ENCODE data around the gene EIF2AK3.
"Not testable (repeated sequence)": the region's sequence is repeated elsewhere in the genome, so short reads cannot be mapped to it uniquely, and the experiment has no call there.

Gene EIF2AK3

GRCh38 chr2:88636026-88636425 is 8.8 kb upstream of the EIF2AK3 start:
- no peak for DNase-seq (ENCODE audit: low read depth)

DNA sequence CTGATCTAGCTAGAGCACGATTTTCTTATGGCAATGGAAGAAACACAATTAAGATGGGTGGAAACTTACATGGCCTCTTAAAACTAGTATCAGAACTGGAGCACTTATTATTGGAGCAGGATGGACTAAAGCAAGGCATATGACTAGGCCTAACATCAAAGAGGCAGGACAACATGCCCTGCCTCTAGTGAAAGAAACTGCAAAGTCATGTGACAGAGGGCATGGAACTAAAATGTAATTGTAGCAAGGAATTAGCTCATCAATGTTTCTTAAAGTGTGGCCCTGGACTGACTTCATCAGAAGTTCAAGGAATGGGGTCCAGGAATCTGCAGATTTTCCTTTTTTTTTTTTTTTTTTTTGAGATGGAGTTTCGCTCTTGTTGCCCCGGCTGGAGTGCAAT is 5.3 kb upstream of the EIF2AK3 start:
- DNase-seq (ENCODE audit: low read depth), result no peak

GRCh38 chr2:88628571-88628939 is 1.3 kb upstream of the EIF2AK3 start:
- no peak for DNase-seq (ENCODE audit: low read depth)

- peak; percentile 88 for DNase-seq (ENCODE audit: low read depth)
Measured at GRCh38 chr2:88627856-88628570, 749 bp upstream of the EIF2AK3 start.

GRCh38 chr2:88626171-88627054 is 851 bp downstream of the EIF2AK3 start:
- DNase-seq (ENCODE audit: low read depth), result no peak

- no peak for DNase-seq (ENCODE audit: low read depth)
Measured at GRCh38 chr2:88624477-88624876, 2.8 kb downstream of the EIF2AK3 start.

- not testable (repeated sequence) for DNase-seq (ENCODE audit: low read depth)
Measured at GRCh38 chr2:88623831-88624465, 3.3 kb downstream of the EIF2AK3 start.

DNA sequence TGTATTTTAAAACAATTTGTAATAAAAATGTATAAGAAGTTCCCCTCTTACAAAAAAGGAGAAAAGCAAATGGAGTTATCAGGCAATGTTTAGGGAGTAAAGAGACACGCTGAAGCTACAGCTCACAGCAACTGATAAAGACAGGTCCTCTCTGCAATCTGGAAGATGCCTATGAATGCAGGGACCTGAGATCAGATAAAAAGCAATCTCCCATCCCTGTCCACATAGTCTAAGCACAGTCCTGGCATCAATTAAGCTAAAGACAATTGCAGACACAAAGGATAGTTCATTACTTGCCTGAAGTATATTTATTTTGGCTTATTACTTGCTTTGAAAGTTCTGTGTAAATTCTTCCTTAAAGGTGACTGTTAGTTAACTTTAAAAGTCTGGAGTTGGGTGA is 5.0 kb downstream of the EIF2AK3 start:
- no peak for DNase-seq (ENCODE audit: low read depth)

DNA sequence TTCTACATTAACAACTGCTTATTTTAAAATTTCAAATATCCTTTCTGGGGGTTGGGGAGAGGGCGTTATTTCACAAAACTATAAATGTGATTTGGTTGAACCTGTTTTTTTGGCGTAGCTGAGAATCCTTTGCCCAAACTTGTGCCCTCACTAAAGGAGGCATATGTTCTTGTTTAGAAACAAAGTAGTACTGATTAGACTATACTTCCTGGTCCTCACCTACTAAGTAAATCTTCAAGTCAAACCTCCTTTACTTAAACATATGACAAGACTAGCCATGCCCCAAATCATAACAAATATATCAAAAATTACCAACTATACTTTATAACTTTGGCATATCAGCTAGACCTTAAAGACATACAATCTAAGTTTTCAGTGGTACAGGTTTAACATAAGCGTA is 5.8 kb downstream of the EIF2AK3 start:
- DNase-seq (ENCODE audit: low read depth), result no peak

- DNase-seq (ENCODE audit: low read depth), result no peak
Measured at GRCh38 chr2:88620015-88620414, 7.2 kb downstream of the EIF2AK3 start.

DNA sequence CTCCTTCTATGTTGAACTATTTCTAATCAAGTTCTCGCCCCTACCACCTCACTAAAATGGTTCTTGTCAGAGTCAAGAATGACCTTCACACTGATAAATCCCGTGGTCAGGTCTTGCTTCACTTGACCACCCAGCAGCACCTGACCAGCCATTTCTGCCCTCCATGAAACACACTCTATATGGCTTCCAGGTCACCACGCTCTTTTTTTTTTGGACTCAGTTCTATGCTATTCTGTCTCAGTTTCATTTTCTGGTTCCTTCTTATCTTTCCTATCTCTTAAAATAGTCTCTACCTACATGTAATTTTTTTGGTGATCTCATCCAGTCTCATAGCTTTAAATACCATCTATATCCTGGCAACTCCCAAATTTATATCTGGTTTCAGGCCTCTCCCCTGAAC is 11.4 kb downstream of the EIF2AK3 start:
- no peak for DNase-seq (ENCODE audit: low read depth)

DNA sequence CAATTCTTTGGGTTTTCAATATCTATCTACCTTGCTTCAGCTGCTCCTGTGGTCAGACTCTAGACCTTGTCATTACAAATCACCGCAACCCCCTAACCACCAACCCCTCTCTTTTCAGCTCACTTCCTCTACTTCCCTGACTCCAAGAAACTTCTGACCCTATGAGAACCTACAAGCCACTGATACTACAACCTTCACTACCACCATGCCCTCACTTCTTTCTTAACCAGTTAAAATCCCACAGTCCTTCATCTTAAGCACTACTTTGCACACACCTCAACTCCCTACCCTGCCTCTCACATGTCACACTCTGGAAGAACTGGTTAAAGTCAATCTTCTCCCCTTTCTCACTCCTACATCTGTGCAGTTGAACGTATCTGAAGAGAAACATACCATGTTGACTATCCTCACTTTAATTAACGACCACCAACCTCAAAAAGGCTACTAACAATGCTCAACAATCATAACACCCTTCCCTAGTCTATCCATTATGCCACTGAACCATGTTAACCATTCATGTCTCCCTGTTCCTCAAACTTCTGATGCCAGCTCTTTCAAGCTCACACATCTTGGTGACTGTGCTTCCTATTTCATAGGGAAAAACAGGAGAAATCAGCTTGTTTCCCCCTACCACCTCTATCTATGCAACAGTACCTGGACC is 12.6 kb downstream of the EIF2AK3 start:
- no peak for DNase-seq (ENCODE audit: low read depth)

- no peak for DNase-seq (ENCODE audit: low read depth)
Measured at GRCh38 chr2:88613921-88614320, 13.3 kb downstream of the EIF2AK3 start.

- DNase-seq (ENCODE audit: low read depth), result no peak
Measured at GRCh38 chr2:88608184-88608583, 19.1 kb downstream of the EIF2AK3 start.

DNA sequence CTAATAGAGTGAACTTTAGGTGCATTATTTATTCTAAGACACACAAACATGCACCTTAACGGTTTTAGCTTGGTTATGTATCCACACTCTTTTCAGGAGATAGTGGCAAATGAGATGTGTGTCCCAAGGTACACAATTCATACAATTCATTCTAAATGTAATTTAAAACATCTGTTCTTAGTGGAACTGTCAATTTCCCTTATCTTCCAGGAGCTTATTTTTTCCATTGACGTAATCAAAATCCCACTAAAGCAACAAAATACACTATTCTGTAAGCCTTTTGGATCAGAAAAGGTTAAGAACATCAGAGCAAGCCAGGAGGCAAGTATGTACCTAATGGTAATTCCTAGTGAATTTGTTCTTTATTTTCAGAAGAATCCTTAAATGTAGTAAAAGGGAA is 19.8 kb downstream of the EIF2AK3 start:
- no peak for DNase-seq (ENCODE audit: low read depth)

- DNase-seq (ENCODE audit: low read depth), result no peak
Measured at GRCh38 chr2:88606371-88607030, 20.8 kb downstream of the EIF2AK3 start.

DNA sequence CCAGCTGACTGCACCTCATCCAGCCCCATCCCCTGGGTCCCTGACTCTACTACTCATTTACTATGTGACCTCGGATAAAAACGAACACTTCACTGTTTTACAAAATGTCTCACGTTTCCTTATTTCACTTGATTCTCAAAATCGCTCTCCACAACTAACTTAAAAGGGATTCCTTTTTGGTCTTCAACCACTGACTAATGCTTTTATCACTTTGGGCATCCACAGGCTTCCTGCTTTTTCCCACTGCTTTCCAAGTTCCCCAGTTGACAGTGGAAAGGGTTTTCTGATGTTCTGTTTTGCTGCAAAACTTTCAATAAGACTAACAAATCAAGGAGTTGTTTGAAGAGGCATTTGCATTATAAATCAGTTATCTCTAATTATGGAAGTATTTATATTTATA is 24.1 kb downstream of the EIF2AK3 start:
- DNase-seq (ENCODE audit: low read depth), result no peak

DNA sequence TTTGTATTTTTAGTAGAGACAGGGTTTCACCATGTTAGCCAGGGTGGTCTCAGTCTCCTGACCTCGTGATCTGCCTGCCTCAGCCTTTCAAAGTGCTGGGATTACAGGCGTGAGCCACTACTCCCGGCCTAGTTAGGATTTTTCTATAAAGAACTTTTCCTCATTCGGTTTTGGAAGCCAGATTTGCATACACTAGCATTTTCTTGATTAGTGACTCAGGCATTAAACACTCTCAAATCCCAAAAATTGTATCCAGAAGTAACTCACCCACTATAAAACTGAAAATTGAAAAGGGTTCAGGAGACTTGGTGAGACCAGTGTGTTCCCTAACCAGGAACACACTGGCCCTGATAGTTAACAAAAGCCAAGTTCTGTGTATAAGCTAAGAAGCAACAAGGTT is 25.2 kb downstream of the EIF2AK3 start:
- no peak for DNase-seq (ENCODE audit: low read depth)

DNA sequence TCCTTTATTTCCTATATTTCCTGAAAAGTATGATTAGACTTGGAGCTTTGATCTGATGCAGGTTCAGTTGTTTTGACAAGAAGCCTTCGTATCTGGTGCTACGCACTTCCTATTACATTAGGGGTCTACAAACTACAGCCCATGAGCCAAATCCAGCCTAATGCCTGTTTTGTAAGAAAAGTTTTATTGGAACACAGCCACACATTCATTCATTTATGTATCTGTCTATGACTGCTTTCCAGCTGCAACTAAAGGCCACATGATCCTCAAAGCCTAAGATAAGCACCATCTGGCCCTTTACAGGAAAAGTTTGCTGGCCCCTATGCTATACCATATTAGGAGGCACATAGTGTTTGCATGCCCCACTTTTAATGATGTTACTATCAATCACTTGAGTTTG is 26.0 kb downstream of the EIF2AK3 start:
- no peak for DNase-seq (ENCODE audit: low read depth)

DNA sequence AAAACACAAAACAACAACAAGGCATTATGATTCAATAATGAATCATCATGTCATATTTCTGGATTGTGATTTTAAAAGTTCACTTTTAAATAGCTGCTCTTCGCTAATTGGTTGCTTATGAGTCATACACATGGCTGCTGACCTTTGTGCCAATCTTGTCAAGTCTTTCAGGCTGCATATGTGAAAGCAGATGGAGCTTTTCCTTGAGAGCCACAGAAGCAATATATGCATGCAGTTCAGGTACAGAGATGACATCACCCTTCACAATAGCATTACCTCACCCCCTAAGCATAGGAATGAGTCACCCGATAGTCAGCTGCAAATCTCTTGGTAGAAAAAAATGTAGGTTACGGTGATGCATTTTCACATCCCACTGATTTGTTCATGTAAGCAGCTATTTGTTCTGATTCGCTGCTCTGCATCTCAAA is 27.2 kb downstream of the EIF2AK3 start:
- peak; percentile 82 for DNase-seq (ENCODE audit: low read depth)

- no peak for DNase-seq (ENCODE audit: low read depth)
Measured at GRCh38 chr2:88599527-88599926, 27.7 kb downstream of the EIF2AK3 start.

DNA sequence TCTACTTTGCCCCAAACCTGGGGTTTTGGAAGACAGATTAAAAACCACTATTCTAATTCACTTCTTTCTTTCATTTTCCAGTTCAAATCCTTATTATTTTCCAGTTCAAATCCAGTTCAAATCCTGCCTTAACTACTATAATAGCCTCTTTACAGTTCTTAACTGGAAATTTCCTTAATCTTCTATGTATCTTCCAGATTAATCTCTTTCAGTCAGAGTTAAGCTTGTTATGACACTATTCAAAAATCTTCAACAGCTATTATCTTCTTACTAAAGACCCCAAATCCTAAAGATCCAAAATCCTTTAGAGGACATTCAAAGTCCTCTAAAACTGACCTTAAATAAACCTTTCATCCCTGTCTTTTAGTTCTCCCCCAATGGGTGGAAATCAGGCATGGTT is 30.1 kb downstream of the EIF2AK3 start:
- no peak for DNase-seq (ENCODE audit: low read depth)
